ENCODE measurements around the gene NECTIN2. TPM values are rescaled to one million over a fixed set of nuclear protein-coding genes. Genes with fewer than 3 reads are reported as not detected.

Gene NECTIN2
- total RNA-seq, 1 experiment from 2014 or later, result 176 TPM

- Histone ChIP-seq H3T11ph (ENCODE audit: low read length) (no peak overlapping the region), H2BK15ac (ENCODE audit: low read depth, low read length) (no peak overlapping the region), H4K91ac (ENCODE audit: insufficient read length, low read depth, low read length) (no peak overlapping the region), H3K79me2 (ENCODE audit: insufficient read depth, low read length) (peaks cover 12% of the 10 kb centered on the region), H3K4ac (ENCODE audit: low read depth, low read length) (no peak overlapping the region), H3K14ac (ENCODE audit: insufficient read depth, low read length) (no peak overlapping the region), H3K56ac (ENCODE audit: insufficient read length, low read depth, low read length) (no peak overlapping the region), H3K27me3 (ENCODE audit: insufficient read depth, low read length) (no peaks in the 10 kb centered on the region), H3K9me3 (ENCODE audit: control insufficient read depth, low read depth, low read length) (no peaks in the 10 kb centered on the region), H2BK5ac (ENCODE audit: insufficient read length, low read length) (no peak overlapping the region), H4K5ac (ENCODE audit: insufficient read length, low read depth, low read length) (no peak overlapping the region), H3K9ac (ENCODE audit: extremely low read depth, insufficient read length, low read length) (no peak overlapping the region), H2AFZ (ENCODE audit: low read length) (no peak overlapping the region), H4K20me1 (ENCODE audit: control insufficient read depth, insufficient read depth, insufficient read length) (peaks cover 3% of the 10 kb centered on the region), H3K4me2 (ENCODE audit: insufficient read depth, insufficient read length, low read length) (no peak overlapping the region), H3K23ac (ENCODE audit: insufficient read length, low read depth, low read length) (no peak overlapping the region), H3K79me1 (ENCODE audit: insufficient read depth, low read depth, low read length, poor library complexity, severe bottlenecking) (peaks cover 15% of the 10 kb centered on the region), H3K27ac (ENCODE audit: insufficient read length, low read depth, low read length) (no peak overlapping the region), H2BK20ac (ENCODE audit: low read depth, low read length, poor library complexity, severe bottlenecking) (no peak overlapping the region), H3K23me2 (ENCODE audit: insufficient read length, low read depth, low read length, poor library complexity, severe bottlenecking) (peaks cover 6% of the 10 kb centered on the region), H2BK12ac (ENCODE audit: insufficient read length, low read depth, low read length) (no peak overlapping the region), H2BK120ac (ENCODE audit: low read depth, low read length, poor library complexity, severe bottlenecking) (no peak overlapping the region), H2AK5ac (ENCODE audit: insufficient read length, low read length) (no peak overlapping the region), H3K18ac (ENCODE audit: insufficient read length, low read depth, low read length) (no peak overlapping the region), H4K8ac (replicated peaks; ENCODE audit: insufficient read length, low read depth, low read length) (no peak overlapping the region), H3K4me1 (ENCODE audit: insufficient read depth, low read length) (peaks cover 6% of the 10 kb centered on the region; the same call in 1 of the 2 replicates)
- DNase-seq, result no peak
- peak overlapping the region in 2 of 3 experiments; percentile 74 to 81; a peak in 4 of 7 replicates for H3K27ac Mint-ChIP-seq
- H3K9me3 Mint-ChIP-seq, result no peaks in the 10 kb centered on the region
- no peaks in the 10 kb centered on the region; the same call in 1 of the 2 replicates for H3K27me3 Mint-ChIP-seq (ENCODE audit: low read depth)
- peak overlapping the region; percentile 81 to 97 for H3K4me3 Mint-ChIP-seq
- TF ChIP-seq CTCF (conservative IDR thresholded peaks at IDR 0.05), result no peak
- no CpG with 5 or more reads among the region's 7 CpGs for WGBS (ENCODE audit: extremely low coverage, insufficient read length, low lambda C conversion rate)
- peaks cover 53 to 75% (median 72%) of the 10 kb centered on the region in 3 experiments; a peak in 6 of 7 replicates for H3K36me3 Mint-ChIP-seq (ENCODE audit: insufficient read depth in 1 of 3, low read depth in 3 of 3)
- peaks cover 3 to 23% of the 10 kb centered on the region in 2 experiments for H3K4me1 Mint-ChIP-seq
Observed at GRCh38 chr19:44892932-44893331, 46.8 kb downstream of the NECTIN2 start.

Data from H9 (cell line).